SKM-1 (cell line): ENCODE results near the gene CRELD2.

Experiments
- DNase-seq: peaks from one replicate; lab custom pipeline; 2025; ENCODE audit not compliant: unreplicated experiment; lab: John Stamatoyannopoulos, UW

Gene CRELD2

GRCh38 chr22:49910229-49911155 is 7.9 kb upstream of the CRELD2 start:
- DNase-seq: no peak

GRCh38 chr22:49911881-49912625 is 6.4 kb upstream of the CRELD2 start:
- no peak for DNase-seq

DNA sequence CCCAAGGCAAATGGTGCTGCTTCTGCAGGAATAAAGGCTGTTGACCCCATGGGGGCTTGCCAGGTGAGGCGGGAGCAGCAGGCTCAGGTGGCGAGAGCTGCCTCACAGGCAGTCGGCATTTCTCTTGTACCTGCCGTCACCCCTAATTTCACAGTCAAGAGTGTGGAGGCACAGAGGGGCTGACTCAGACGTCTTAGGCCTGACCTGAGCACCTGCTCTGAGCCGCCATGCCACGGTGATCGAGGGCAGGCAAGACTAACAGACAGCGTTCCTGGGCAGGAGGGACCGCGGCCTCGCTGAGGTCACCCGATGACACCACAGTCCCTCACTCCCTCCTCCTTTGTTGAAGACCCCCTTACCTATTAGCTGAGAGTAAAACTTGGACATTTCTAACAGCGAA is 5.4 kb upstream of the CRELD2 start:
- DNase-seq: no peak

GRCh38 chr22:49913446-49913845 is 5.0 kb upstream of the CRELD2 start:
- DNase-seq: no peak

GRCh38 chr22:49914256-49914655 is 4.2 kb upstream of the CRELD2 start:
- no peak for DNase-seq

DNA sequence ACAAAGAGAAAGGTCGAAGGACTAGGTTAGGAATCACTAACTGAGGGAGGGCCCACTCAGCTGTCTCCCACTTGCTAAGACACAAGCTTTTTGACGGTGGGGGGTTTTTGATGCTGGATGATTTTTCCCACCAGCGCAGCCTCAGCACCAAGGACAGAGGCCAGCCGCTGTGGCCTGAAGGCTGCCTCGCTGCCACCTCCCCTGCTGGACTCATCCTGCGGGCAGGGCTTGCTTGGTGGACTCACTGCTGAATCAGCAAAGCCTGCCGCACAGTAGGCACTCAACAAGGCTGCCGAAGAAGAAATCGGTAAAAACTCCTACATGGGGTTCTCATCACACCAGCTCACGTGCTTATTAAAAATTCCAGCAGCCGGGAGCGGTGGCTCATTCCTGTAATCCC is 2.8 kb upstream of the CRELD2 start:
- no peak for DNase-seq

- no peak for DNase-seq
Measured at GRCh38 chr22:49916831-49917230, 1.6 kb upstream of the CRELD2 start.

DNA sequence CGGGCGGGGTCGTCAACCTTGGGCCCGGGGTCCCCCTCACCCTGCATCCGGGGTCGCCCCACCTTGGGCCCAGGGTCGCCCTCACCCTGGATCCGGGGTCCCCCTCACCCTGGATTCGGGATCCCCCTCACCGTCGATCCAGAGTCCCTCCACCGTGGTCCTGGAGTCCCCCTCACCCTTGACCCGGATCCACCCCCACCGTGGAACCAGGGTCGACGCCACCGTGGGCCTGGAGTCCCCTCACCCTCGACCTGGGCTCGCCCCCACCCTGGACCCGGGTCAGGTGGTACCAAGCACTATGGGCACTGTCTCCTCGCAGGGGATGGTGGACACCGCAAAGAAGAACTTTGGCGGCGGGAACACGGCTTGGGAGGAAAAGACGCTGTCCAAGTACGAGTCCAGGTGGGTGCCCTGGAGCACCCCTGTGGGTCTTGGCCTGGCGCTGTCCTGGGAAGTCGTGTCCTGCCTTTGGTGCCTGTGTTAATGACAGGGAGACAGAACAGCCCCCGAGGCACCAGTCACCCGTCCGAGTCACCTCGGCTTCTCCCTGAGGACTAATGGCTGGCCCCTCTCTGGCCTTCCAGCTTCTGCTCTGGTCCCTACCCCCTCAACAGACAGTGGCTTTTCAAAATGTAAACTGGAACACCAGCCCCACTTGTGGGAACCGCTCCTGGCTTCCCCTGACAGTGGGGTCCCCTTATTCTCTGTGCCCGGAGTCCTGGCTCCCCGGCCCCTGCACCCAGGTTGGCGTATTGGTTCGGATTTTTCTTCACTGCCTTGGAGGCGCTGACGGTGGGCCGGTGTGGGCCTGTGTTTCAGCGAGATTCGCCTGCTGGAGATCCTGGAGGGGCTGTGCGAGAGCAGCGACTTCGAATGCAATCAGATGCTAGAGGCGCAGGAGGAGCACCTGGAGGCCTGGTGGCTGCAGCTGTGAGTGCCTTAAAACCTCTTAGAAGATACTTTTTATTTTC is 762 bp downstream of the CRELD2 start:
- no peak for DNase-seq

DNA sequence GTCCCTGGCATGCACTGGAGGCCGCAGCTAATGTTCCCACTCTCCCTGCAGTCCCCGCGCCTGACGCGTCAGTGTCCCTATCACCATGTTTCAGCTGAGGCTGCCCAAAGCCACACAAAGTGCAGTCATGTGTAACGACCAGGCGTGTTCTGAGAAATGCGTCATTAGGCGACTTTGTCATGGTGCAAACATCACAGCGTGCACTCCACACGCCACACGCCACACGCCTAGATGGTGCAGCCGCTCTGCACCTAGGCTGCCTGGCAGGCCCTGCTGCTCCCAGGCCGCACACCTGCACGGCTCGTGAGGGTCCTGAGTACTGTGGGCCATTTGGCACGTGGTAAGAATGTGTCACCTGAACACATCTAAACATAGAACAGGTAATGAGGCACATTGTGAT is 2.4 kb downstream of the CRELD2 start:
- DNase-seq: no peak

GRCh38 chr22:49921508-49922278 is 3.3 kb downstream of the CRELD2 start:
- no peak for DNase-seq

DNA sequence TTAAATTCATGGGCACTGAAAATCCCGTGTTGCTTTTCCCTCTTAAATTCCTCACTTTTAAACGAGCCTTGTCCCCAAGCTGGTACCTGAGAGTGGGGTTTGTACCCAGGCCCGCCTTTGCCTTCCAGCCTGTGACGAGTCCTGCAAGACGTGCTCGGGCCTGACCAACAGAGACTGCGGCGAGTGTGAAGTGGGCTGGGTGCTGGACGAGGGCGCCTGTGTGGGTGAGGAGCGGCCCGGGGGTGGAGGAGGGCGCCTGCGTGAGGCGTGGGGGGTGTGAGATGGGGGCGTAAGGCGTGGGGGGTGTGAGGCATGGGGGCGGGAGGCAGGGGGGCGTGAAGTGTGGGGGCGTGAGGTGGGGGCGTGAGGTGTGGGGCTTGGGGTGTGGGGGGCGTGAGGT is 4.0 kb downstream of the CRELD2 start:
- no peak for DNase-seq

GRCh38 chr22:49922926-49923325 is 4.5 kb downstream of the CRELD2 start:
- DNase-seq: no peak

DNA sequence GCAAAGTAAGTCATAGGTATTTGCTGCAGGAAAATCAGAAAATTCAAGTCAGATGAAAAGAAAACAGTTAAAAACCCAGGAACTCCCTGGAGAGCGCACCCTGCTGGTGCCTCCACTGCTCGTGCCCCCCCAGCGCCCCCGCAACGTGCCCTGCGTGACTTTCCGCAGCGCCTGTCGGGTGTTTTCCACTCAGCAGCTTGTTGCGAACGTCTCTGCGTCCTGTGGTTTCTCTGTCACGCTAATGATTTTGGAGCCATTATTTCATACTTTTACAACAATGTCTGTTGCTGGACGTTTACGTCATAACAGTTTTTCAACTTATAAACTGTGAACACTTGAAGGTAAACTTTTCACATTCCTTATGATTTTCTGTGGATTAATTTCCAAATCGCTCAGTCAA is 5.0 kb downstream of the CRELD2 start:
- no peak for DNase-seq

DNA sequence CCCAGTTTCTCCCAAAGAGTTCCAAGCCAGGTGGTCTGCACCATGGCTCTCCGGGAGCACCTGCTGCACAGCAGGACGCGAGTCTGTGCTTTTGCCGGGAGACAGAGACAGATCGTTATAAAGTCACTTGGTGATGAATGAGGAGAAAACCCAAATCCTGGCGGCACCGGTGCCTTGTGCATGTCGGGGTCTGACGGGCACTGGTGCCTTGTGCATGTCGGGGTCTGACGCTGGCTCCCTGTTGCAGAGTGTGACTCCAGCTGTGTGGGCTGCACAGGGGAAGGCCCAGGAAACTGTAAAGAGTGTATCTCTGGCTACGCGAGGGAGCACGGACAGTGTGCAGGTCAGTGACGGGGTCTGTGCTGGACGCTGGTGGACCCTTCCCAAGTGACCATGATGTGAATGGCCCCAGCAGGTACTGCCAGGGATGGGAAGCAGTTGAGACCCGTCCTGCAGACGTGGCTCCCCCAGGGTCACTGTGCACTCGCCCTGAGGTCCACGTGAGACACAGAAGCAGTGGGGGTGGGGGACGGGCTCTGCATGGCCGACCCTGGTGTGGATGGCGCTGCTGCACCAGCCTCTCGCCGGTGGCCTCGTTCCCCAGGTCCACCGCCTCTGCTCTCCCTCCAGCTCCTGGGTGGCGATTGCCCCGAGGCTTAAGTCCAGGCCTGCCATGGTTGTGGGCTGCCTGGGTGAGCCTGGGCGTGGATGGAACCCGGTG is 5.8 kb downstream of the CRELD2 start:
- DNase-seq: no peak

DNA sequence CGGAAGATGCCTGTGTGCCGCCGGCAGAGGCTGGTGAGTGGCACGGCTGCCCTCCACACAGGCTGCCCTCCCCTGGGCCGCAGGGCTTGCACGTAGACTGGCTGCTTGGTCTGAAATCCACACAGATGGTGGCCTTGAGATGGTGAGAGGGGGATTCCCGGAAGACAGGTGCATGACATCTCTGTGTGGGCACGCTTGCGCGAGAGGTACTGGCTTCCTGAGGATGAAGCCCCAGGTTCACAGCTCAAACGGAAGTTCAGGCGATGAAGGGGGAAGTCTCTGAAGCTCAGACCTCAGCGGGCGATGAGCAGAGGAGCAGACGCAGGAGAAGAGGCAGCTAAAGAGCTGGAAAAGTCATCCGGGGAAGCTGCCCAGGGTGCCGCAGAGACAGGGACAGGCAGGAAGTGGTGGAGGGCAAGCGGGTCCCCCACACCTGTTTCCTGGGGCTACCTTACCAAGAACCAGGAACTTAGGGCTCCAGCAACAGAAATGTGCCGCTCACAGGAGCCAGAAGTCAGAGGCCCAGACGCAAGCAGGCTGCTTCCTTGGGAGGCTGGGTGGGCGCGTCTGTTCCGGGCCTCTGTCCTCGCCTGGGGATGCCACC is 7.2 kb downstream of the CRELD2 start:
- DNase-seq: no peak

- DNase-seq: no peak
Measured at GRCh38 chr22:49926916-49927315, 8.5 kb downstream of the CRELD2 start.

GRCh38 chr22:49927483-49928184 is 9.2 kb downstream of the CRELD2 start:
- DNase-seq: no peak

- no peak for DNase-seq
Measured at GRCh38 chr22:49928185-49928495, 9.7 kb downstream of the CRELD2 start.
